Vagina (tissue), 2 donors: ENCODE results near the gene C3orf22. TPM values are rescaled to one million over a fixed set of nuclear protein-coding genes. Genes with fewer than 3 reads are reported as not detected.

Source experiments
- DNase-seq, 2 donors: peaks; one replicate each; pipeline ENCODE4 v3.0.0-alpha.2; 2017; ENCODE audit errors: extremely low spot score in 2 of 2
- H3K27ac ChIP-seq: fragments of 200-600 bp; sonication (generic); one replicate; pipeline ENCODE4 v1.5.1; 2019
- H3K27me3 ChIP-seq: fragments of 200-600 bp; sonication (generic); one replicate; pipeline ENCODE4 v1.5.1; 2019
- H3K36me3 ChIP-seq, 2 donors: fragments of 200-600 bp; sonication (generic); one replicate each; pipeline ENCODE4 v1.5.1; 2017 to 2019
- H3K4me1 ChIP-seq: fragments of 200-600 bp; sonication (generic); one replicate; pipeline ENCODE4 v1.5.1; 2019
- H3K4me3 ChIP-seq, 2 donors: fragments of 200-600 bp; sonication (generic); 1 replicate in 1 of 2; 2 replicates in 1 of 2; pipeline ENCODE4 v1.5.1; 2016 to 2019
- H3K9me3 ChIP-seq: fragments of 200-600 bp; sonication (generic); one replicate; pipeline ENCODE4 v1.5.1; 2019
- POLR2A ChIP-seq, 2 donors: fragments of 450-650 bp; IDR thresholded peaks; one replicate each; pipeline ENCODE4 v1.6.1; 2017; ENCODE audit warnings: antibody characterized with exemption in 2 of 2, mild to moderate bottlenecking in 2 of 2, moderate library complexity in 2 of 2
- POLR2AphosphoS5 ChIP-seq, 2 donors: sonication (generic); formaldehyde crosslinking; IDR thresholded peaks; one replicate each; pipeline ENCODE4 v1.9.0; 2017; ENCODE audit warnings: antibody characterized with exemption in 2 of 2, mild to moderate bottlenecking in 2 of 2, low read depth in 1 of 2; ENCODE audit not compliant: insufficient read depth in 1 of 2
- intact Hi-C: fragments of 100-400 bp; cut with DNase I; formaldehyde crosslinking; loops from one replicate; pipeline ENCODE4 v1.15.1; 2023
- total RNA-seq: library from RNA; depleted of rRNA; stranded (reverse); fragments of >200 nt; gene quantifications from one replicate; pipeline ENCODE4 v1.2.3, GENCODE V29; 2016
- TF ChIP-seq, protein P1 (sequence below), 3 experiments: fragments of 450-650 bp in 2 of 3; fragments of 200-600 bp in 1 of 3; sonication (generic) in 1 of 3; IDR thresholded peaks; one replicate each; pipeline ENCODE4 v1.5.1; 2017 to 2019; ENCODE audit warnings: antibody characterized with exemption in 3 of 3, mild to moderate bottlenecking in 2 of 3, moderate library complexity in 2 of 3

Gene C3orf22
- total RNA-seq, 1 donor from 2014 or later, result not detected

DNA sequence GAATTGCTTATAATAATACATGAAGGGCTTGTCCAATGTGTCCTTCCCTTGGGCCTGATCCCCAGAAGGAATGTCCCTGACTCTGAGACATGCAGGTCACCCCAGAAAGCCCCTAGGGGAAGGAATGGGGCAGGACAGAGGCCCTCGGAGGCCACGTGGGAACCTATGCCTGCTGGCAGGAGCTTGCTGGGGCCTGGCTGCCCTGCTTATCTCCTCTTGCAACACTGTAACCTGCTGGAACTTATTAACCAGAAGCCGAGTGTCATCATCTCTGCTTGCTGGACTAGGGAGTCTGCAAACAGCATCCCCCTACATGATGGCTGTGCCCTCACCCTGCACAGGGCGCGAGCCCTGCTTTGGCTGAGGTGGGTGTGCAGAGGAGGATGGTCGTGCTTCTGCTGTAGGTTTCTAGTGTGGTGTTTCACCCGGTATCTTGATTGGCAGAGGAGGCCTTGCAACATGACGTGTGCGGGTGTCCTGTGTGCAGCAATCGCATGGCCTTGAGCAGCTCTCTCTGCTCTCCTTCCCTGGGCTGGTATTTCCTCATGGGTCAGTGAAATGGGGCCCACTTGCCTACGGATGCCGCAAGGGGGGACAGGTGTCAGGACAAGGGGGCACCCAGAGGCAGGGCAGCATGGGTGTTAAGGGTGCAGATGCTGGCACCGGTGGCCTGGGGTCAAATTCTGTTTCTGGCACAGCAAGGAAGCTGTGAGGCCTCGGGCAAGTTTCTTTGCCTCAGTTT is 29.8 kb downstream of the C3orf22 start:
- peaks cover 9% of the 10 kb centered on the region for H3K4me1 ChIP-seq
- intact Hi-C loops, result no loop called here
- H3K27ac ChIP-seq, result no peak overlapping the region
- no peak for DNase-seq
- no peak overlapping the region for H3K4me3 ChIP-seq
- no peaks in the 10 kb centered on the region for H3K9me3 ChIP-seq
- no peaks in the 10 kb centered on the region for H3K36me3 ChIP-seq
- no peaks in the 10 kb centered on the region for H3K27me3 ChIP-seq
- no peak for TF ChIP-seq POLR2AphosphoS5 (IDR thresholded peaks at IDR 0.05; ENCODE audit: insufficient read depth in 1 of 2, low read depth in 1 of 2)
- TF ChIP-seq, protein P1, sequence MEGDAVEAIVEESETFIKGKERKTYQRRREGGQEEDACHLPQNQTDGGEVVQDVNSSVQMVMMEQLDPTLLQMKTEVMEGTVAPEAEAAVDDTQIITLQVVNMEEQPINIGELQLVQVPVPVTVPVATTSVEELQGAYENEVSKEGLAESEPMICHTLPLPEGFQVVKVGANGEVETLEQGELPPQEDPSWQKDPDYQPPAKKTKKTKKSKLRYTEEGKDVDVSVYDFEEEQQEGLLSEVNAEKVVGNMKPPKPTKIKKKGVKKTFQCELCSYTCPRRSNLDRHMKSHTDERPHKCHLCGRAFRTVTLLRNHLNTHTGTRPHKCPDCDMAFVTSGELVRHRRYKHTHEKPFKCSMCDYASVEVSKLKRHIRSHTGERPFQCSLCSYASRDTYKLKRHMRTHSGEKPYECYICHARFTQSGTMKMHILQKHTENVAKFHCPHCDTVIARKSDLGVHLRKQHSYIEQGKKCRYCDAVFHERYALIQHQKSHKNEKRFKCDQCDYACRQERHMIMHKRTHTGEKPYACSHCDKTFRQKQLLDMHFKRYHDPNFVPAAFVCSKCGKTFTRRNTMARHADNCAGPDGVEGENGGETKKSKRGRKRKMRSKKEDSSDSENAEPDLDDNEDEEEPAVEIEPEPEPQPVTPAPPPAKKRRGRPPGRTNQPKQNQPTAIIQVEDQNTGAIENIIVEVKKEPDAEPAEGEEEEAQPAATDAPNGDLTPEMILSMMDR (IDR thresholded peaks at IDR 0.05), result no peak
- no peak for TF ChIP-seq POLR2A (IDR thresholded peaks at IDR 0.05)

DNA sequence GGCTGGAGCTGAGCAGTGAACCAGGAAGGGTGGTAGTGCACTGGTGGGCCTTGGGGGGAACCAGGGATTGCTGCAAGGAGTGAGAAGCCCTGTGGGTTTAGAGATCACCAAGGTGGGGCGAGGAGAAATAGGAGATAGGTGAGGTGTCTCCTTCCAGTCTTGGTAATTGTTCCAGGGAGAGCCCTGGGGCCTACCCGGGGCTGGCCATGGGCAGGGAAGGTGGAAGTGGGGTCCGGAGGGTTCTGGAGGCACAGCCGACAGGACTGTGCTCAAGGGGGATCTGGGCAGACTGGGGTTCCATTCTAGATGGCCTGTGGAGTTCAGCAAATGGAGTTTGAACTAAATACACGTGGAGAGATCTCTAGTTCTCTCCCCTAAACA is 30.3 kb downstream of the C3orf22 start:
- no peak for DNase-seq
- Histone ChIP-seq H3K27ac (no peak overlapping the region), H3K4me3 (no peak overlapping the region), H3K27me3 (no peaks in the 10 kb centered on the region), H3K4me1 (peaks cover 13% of the 10 kb centered on the region), H3K9me3 (no peaks in the 10 kb centered on the region), H3K36me3 (no peaks in the 10 kb centered on the region)
- TF ChIP-seq, protein P1 (IDR thresholded peaks at IDR 0.05), result no peak
- TF ChIP-seq POLR2AphosphoS5 (IDR thresholded peaks at IDR 0.05; ENCODE audit: insufficient read depth in 1 of 2, low read depth in 1 of 2) (no peak), POLR2A (IDR thresholded peaks at IDR 0.05) (no peak)
- intact Hi-C loops, result no loop called here

DNA sequence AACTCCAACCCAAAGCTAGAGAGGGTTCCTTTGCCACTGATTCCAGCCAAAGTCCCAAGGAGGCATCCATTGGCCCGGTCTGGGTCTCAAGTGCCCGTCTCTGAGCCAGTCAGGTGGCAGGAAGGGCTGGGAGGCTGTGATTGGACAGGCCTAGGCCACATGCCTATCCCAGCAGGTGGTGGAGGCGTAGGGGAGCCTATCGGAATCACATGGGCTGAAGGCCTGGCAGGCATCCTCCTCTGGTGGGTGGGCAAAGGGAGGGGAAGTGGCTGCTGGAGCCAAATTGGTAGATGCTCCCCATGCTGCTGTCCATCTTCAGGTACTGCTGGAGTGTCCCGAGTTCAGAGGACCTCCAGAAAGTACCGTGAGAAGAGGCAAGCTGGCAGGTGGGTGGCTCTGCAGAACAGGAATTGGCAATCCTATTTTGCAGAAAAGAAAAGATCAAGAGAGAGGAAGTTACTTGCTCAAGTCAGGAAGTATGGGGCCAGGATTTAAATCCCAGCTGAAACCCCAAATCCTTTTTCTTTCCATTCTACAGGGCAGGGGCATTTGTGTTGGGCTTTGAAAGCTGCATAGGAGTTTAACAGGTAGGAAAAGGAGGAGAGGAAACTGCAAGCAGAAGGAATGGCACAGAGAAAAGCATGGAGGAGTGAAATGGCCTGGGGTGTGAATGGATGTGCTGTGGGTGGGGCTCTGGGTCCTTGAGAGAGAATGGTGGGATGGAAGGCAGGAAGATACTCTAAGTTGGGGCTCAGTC is 31.1 kb downstream of the C3orf22 start:
- no peak overlapping the region for H3K4me3 ChIP-seq
- peaks cover 13% of the 10 kb centered on the region for H3K4me1 ChIP-seq
- H3K9me3 ChIP-seq, result no peaks in the 10 kb centered on the region
- no peak for TF ChIP-seq POLR2A (IDR thresholded peaks at IDR 0.05)
- TF ChIP-seq, protein P1 (IDR thresholded peaks at IDR 0.05), result no peak
- no peaks in the 10 kb centered on the region for H3K36me3 ChIP-seq
- DNase-seq, result no peak
- H3K27ac ChIP-seq, result no peak overlapping the region
- no peaks in the 10 kb centered on the region for H3K27me3 ChIP-seq
- intact Hi-C loops, result no loop called here

DNA sequence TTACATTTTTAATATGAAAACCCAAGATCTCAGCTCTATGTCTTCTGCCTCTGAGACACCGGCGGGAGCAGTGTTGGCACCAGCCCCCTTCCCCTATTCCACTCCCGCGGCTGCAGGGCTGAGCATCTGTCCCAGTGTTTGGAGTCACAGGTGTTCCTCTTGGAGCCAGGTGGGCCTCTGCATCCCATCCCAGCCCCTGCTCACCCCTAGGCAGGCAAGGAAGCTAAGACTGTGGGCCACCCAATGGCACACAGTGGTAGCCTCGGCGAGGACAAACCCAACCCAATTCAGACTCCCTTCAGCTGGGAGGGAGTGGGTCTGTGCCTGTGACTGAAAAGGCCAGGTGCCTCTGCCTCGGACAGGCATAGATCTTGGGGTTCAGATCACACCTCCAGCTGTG is 31.7 kb downstream of the C3orf22 start:
- DNase-seq, result no peak
- intact Hi-C loops, result no loop called here

More for the DNA sequence above, 31.7 kb downstream of the C3orf22 start:
- Histone ChIP-seq H3K27ac (no peak overlapping the region), H3K4me1 (peaks cover 13% of the 10 kb centered on the region), H3K27me3 (no peaks in the 10 kb centered on the region), H3K4me3 (no peak overlapping the region), H3K36me3 (no peaks in the 10 kb centered on the region), H3K9me3 (no peaks in the 10 kb centered on the region)
- TF ChIP-seq, protein P1 (IDR thresholded peaks at IDR 0.05), result no peak
- TF ChIP-seq POLR2A (IDR thresholded peaks at IDR 0.05) (no peak), POLR2AphosphoS5 (IDR thresholded peaks at IDR 0.05; ENCODE audit: insufficient read depth in 1 of 2, low read depth in 1 of 2) (no peak)
